T47D (cell line): ENCODE data around the gene POU2F2.

Experiments
- DNase-seq, 2 experiments: peaks; one replicate each; pipeline versions ENCODE4 v3.0.0 to v3.0.0-alpha.2; 2011 to 2012; ENCODE audit warnings: low read depth in 1 of 2, low spot score in 1 of 2
- JUND ChIP-seq: IDR thresholded peaks from 2 replicates; pipeline ENCODE4 v1.6.1; 2012; ENCODE audit warnings: low read depth
- in situ Hi-C: cut with HindIII; loops from 2 replicates; pipeline ENCODE4 v1.10.0; 2016; ENCODE audit warnings: low sequenced_read_pairs, low pct_unique_long_range_greater_than_20kb

POU2F2 gene

GRCh38 chr19:42099336-42099925 lies 32.8 kb downstream of the POU2F2 start:
- TF ChIP-seq JUND = no peak
- DNase-seq = no peak
- in situ Hi-C loops = no loop called here

- in situ Hi-C loops = no loop called here
- TF ChIP-seq JUND = no peak
- DNase-seq = peak in 1 of 2 experiments; percentile 86
Measured at GRCh38 chr19:42098781-42099180, 33.5 kb downstream of the POU2F2 start.

GRCh38 chr19:42097461-42097860 lies 34.8 kb downstream of the POU2F2 start:
- in situ Hi-C loops = no loop called here
- no peak for DNase-seq
- no peak for TF ChIP-seq JUND

GRCh38 chr19:42096255-42096837 lies 35.9 kb downstream of the POU2F2 start:
- no peak for TF ChIP-seq JUND
- DNase-seq = no peak
- in situ Hi-C loops = no loop called here

GRCh38 chr19:42095814-42096230 lies 36.4 kb downstream of the POU2F2 start:
- no peak for DNase-seq
- in situ Hi-C loops = no loop called here
- no peak for TF ChIP-seq JUND

- DNase-seq = no peak
- TF ChIP-seq JUND = no peak
- in situ Hi-C loops = no loop called here
Measured at GRCh38 chr19:42095142-42095813, 37.0 kb downstream of the POU2F2 start.

- DNase-seq = no peak
- in situ Hi-C loops = no loop called here
- no peak for TF ChIP-seq JUND
Measured at GRCh38 chr19:42093926-42094325, 38.3 kb downstream of the POU2F2 start.

- DNase-seq = no peak
- in situ Hi-C loops = no loop called here
- TF ChIP-seq JUND = no peak
Measured at GRCh38 chr19:42093505-42093904, 38.7 kb downstream of the POU2F2 start.

- TF ChIP-seq JUND = no peak
- peak in 1 of 2 experiments; percentile 55 for DNase-seq
- in situ Hi-C loops = no loop called here
Measured at GRCh38 chr19:42092350-42092749, 39.9 kb downstream of the POU2F2 start.

- TF ChIP-seq JUND = no peak
- in situ Hi-C loops = no loop called here
- DNase-seq = no peak
Measured at GRCh38 chr19:42091742-42092141, 40.5 kb downstream of the POU2F2 start.

- in situ Hi-C loops = no loop called here
- no peak for TF ChIP-seq JUND
- no peak for DNase-seq
Measured at GRCh38 chr19:42091300-42091699, 40.9 kb downstream of the POU2F2 start.

- DNase-seq = no peak
- in situ Hi-C loops = no loop called here
- TF ChIP-seq JUND = no peak
Measured at GRCh38 chr19:42090672-42091071, 41.6 kb downstream of the POU2F2 start.

GRCh38 chr19:42089772-42090171 lies 42.5 kb downstream of the POU2F2 start:
- in situ Hi-C loops = no loop called here
- DNase-seq = no peak
- no peak for TF ChIP-seq JUND

- no peak for DNase-seq
- in situ Hi-C loops = no loop called here
- TF ChIP-seq JUND = no peak
Measured at GRCh38 chr19:42089191-42089750, 43.0 kb downstream of the POU2F2 start.
